ENCODE data around the gene MAD1L1.

GRCh38 chr7:1910081-1910685 is 322.6 kb downstream of the MAD1L1 start:
- TF ChIP-seq POLR2A (IDR thresholded peaks at IDR 0.05; ENCODE audit: low read depth, low read length): no peak
- TF ChIP-seq POLR2AphosphoS5 (IDR thresholded peaks at IDR 0.05; ENCODE audit: low read depth, low read length): no peak
- no peak for TF ChIP-seq TAF1 (IDR thresholded peaks at IDR 0.05; ENCODE audit: borderline replicate concordance, low read depth, low read length)
